Astrocyte (in vitro differentiated cells and primary cell): ENCODE results near the gene KLHL26.

Source experiments
- EZH2 ChIP-seq: IDR thresholded peaks from 2 replicates; pipeline ENCODE4 v1.6.1; 2012; ENCODE audit warnings: mild to moderate bottlenecking, low read length, inconsistent platforms; ENCODE audit not compliant: insufficient read depth
- TF ChIP-seq, protein P1 (sequence below): IDR thresholded peaks from 2 replicates; pipeline ENCODE4 v1.5.1; 2011; ENCODE audit warnings: low read depth, mild to moderate bottlenecking, inconsistent platforms, low read length, moderate library complexity; ENCODE audit not compliant: insufficient read depth

DNA sequence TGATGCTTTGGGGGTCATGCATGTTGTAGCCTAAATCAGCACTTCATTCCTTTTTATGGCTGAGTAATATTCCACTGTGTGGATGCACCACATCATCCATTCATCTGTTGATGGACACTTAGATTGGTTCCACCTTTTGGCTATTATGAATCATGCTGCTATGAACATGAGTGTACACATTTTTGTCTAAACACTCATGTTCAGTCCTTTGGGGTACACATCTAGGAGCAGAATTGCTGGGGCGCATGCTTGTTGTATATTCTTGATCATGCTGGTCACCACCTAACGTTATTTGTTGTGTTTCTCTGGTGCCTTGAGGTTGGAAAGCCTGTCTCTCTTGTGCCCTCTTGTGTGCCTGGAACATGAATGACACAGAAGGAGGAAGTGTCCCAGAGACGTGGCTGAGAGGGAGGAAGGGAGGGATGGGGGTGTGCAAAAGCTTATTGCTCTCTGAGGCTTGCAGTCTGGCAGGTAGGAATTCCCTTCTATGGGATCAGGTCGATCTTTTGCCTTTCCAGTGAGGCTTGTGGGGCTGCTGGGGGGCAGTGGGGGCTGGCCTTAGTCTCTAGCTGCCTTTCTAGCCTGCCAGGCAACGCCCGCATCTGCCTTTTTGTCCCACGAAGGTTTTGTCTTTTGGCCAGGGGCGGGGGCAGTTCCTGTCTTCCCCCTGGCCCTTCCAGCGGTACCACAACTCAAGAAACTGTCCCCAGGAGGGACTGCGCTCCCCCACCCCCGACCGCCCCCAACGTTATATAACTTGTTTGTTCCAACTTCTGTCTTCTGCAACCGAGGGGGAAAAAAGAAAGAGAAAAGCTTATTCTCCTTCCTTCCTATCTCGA lies 7.6 kb downstream of the KLHL26 start:
- TF ChIP-seq, protein P1, sequence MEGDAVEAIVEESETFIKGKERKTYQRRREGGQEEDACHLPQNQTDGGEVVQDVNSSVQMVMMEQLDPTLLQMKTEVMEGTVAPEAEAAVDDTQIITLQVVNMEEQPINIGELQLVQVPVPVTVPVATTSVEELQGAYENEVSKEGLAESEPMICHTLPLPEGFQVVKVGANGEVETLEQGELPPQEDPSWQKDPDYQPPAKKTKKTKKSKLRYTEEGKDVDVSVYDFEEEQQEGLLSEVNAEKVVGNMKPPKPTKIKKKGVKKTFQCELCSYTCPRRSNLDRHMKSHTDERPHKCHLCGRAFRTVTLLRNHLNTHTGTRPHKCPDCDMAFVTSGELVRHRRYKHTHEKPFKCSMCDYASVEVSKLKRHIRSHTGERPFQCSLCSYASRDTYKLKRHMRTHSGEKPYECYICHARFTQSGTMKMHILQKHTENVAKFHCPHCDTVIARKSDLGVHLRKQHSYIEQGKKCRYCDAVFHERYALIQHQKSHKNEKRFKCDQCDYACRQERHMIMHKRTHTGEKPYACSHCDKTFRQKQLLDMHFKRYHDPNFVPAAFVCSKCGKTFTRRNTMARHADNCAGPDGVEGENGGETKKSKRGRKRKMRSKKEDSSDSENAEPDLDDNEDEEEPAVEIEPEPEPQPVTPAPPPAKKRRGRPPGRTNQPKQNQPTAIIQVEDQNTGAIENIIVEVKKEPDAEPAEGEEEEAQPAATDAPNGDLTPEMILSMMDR: no peak
- no peak for TF ChIP-seq EZH2
